ES-I3 (cell line): ENCODE data around the gene EPS8.

ENCODE experiments used
- H3K36me3 ChIP-seq: 2 replicates; pipeline ENCODE4 v1.6.1; 2013; ENCODE audit warnings: mild to moderate bottlenecking, low read length, control low read depth, moderate library complexity; ENCODE audit not compliant: insufficient read depth
- H3K4me1 ChIP-seq: 2 replicates; pipeline ENCODE4 v1.6.1; 2013; ENCODE audit warnings: mild to moderate bottlenecking, control low read depth, low read length; ENCODE audit not compliant: insufficient read depth
- H3K9ac ChIP-seq: 2 replicates; pipeline ENCODE4 v1.6.1; 2013; ENCODE audit warnings: low read depth, mild to moderate bottlenecking, low read length, moderate library complexity
- H3K9me3 ChIP-seq: 2 replicates; pipeline ENCODE4 v1.6.1; 2013; ENCODE audit warnings: mild to moderate bottlenecking, low read length, moderate library complexity; ENCODE audit not compliant: control insufficient read depth, insufficient read depth

Gene EPS8

DNA sequence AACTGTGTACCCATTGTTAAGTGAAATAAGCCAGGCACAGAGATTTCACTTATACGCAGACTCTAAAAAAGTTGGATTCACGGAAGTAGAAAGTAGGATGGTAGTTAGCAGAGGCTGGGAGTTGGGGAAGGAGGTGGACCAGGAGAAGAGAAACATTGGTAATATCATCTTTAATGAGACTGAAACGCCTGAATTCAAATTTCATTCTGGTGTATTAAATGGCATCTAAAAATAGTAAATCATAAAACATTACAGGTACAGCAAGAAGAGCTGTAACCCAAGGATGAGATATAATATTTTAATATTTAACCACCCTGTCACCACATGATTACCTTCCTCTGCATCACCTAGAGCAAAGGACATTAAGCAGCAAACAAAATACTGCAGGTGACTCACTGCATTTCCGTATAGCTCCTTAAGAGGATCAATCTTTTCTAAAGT is 99.4 kb downstream of the EPS8 start:
- Histone ChIP-seq H3K36me3 (no peaks in the 10 kb centered on the region), H3K9ac (no peak overlapping the region), H3K9me3 (no peaks in the 10 kb centered on the region), H3K4me1 (no peaks in the 10 kb centered on the region)

- Histone ChIP-seq H3K9ac (peak overlapping the region; percentile 44; the same call in 1 of the 2 replicates), H3K4me1 (no peaks in the 10 kb centered on the region), H3K36me3 (no peaks in the 10 kb centered on the region)
Observed at GRCh38 chr12:15688838-15689625, 100.2 kb downstream of the EPS8 start.

DNA sequence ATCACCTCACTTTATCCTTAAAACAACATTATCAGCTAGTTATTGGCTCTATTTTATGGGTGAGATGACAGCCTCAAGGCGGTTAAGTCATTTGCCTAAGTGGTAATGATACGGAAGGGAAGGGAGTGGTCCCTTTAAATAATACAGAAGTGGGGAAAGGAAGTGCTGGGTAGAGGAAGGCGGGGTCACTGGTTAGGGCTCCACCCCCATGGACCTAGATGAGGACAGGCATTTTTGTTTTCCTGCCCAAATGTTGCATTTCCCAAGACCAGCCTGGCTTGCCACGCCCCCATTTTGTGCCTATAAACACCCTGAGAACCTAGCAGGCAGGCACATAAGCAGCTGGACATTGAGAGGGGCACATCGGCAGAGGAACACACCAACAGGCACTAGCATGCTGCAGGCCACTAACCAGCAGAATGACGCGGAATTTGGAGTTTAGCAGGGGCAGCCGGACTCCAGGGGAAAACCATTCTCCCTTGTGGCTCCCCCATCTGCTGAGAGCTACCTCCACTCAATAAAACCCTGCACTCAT is 100.9 kb downstream of the EPS8 start:
- Histone ChIP-seq H3K9ac (peak overlapping the region; percentile 44; the same call in 1 of the 2 replicates), H3K4me1 (no peaks in the 10 kb centered on the region), H3K36me3 (no peaks in the 10 kb centered on the region), H3K9me3 (no peaks in the 10 kb centered on the region)

More at GRCh38 chr12:15688838-15689625, 100.2 kb downstream of the EPS8 start:
- no peaks in the 10 kb centered on the region for H3K9me3 ChIP-seq

DNA sequence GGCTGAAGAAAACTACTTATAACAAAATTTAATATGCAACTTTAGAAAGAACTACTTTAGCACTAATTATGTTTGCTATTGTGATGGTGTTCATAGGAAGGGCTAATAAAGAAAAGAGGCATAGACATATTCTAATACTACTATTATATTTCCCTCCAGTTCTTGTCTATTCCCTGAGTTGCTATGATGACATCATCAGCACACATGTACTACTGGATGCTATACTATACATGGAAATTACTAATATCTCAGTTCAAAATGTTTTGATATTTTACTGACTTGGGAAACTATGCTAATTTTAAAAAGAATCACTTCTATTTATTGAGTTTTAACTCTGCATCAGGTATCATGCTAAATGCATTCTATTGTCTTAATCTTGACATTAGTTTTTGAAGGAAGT is 101.6 kb downstream of the EPS8 start:
- Histone ChIP-seq H3K9me3 (no peaks in the 10 kb centered on the region), H3K9ac (no peak overlapping the region), H3K36me3 (no peaks in the 10 kb centered on the region), H3K4me1 (no peaks in the 10 kb centered on the region)

DNA sequence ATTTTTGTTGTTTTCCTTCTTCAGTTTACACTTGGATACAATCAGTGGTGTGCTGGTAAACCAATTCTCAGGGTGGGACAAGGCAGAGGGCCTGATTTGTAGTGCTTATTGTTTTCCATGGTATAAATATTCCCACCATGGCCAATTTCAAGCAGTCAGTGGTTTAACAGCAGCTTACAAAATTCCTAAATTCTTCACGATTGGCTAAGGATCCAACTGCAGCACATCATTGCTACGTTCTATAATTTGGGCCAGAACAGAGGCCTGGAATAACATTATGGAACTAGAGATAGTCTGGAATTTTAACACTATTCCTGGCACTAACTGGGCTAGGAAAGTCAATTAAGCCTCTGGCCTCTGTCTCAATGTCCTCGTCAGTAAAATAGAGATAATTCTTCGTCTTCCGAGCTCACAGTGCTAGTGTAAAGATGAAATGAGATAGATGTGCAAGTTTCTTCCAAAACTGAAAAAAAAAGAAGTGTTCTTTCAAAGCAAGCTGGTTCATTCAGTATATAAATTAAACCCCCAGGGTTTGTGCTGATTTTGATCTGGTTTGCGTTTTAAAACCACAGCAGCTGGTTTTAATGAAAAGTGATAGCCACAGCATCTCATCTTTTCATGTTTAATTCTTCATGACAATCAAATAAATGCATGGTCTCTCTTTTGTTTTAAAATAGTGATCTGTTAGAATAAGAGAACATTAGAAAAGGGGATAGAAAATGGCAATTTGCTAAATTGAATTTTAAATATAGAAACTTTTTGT is 104.1 kb downstream of the EPS8 start:
- Histone ChIP-seq H3K36me3 (no peaks in the 10 kb centered on the region), H3K9ac (no peak overlapping the region), H3K4me1 (no peaks in the 10 kb centered on the region), H3K9me3 (no peaks in the 10 kb centered on the region)

DNA sequence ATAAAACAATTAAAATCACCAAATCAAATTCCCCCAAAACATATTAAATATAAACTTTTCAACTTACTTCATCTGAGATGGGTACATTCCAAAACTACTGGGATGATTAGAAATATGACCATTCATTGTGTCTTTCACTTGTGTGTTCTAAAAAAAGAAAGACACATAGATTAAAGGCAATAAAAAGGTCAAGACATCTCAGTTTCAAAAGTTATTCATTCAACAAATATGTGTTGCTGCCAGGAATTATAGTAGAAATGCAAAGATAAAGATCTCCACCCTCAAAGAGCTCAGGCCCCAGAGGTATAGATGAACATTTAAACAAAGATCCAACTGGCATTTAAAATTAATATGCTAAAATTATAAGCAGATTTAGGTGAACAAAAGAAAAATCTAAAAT is 106.4 kb downstream of the EPS8 start:
- H3K9ac ChIP-seq = no peak overlapping the region
- H3K4me1 ChIP-seq = peaks cover 3% of the 10 kb centered on the region
- no peaks in the 10 kb centered on the region for H3K36me3 ChIP-seq

DNA sequence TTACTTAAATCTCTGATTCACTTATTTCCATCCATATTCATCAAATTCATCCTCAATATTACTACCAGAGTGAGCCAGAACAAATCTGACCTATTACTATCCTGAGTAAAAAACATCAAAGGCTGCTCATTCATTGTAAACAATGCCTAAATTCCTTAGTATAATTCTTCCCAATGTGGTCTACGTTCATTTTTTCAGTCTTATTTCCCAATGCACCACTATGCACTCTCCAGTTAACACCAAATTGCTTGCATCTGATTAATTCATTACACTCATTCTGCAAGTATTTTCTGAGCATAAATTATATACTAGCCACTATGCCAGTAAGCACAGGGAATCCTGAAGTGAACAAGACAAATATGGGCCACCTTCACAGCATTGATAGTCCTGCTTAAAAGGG is 110.0 kb downstream of the EPS8 start:
- no peak overlapping the region for H3K9ac ChIP-seq
- peaks cover 13% of the 10 kb centered on the region for H3K4me1 ChIP-seq
- no peaks in the 10 kb centered on the region for H3K9me3 ChIP-seq
- H3K36me3 ChIP-seq = no peaks in the 10 kb centered on the region

More for the DNA sequence above, 106.4 kb downstream of the EPS8 start:
- no peaks in the 10 kb centered on the region for H3K9me3 ChIP-seq

DNA sequence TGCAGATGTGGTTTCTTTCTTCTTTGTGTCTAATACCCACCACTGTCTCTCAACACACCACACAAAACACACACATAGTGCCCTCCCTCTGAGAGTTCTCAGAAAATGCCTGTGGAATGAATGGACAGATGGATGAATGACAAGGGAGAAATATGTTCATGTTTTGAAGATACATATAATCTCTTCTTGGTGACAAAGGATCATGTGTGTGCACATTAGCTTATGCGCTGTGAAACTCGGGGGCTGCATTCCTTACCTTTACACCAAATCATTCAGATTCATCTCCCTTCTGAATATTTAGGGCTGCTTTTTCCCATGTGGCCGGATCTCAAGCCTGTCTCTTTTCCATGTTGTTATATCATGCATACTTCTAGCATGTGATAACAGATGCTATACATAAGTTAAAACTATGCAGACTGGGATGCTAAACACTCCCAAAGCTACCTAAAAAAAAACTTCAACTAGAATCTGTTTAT is 111.4 kb downstream of the EPS8 start:
- Histone ChIP-seq H3K9me3 (no peaks in the 10 kb centered on the region), H3K36me3 (no peaks in the 10 kb centered on the region), H3K9ac (no peak overlapping the region), H3K4me1 (peaks cover 13% of the 10 kb centered on the region)

- no peaks in the 10 kb centered on the region for H3K36me3 ChIP-seq
- peaks cover 13% of the 10 kb centered on the region for H3K4me1 ChIP-seq
- H3K9me3 ChIP-seq = no peaks in the 10 kb centered on the region
- H3K9ac ChIP-seq = no peak overlapping the region
Observed at GRCh38 chr12:15677228-15677627, 112.0 kb downstream of the EPS8 start.

- H3K9ac ChIP-seq = no peak overlapping the region
- no peaks in the 10 kb centered on the region for H3K9me3 ChIP-seq
- no peaks in the 10 kb centered on the region for H3K36me3 ChIP-seq
- peaks cover 10% of the 10 kb centered on the region for H3K4me1 ChIP-seq
Observed at GRCh38 chr12:15672671-15673270, 116.4 kb downstream of the EPS8 start.

- Histone ChIP-seq H3K36me3 (no peaks in the 10 kb centered on the region), H3K9ac (no peak overlapping the region), H3K9me3 (no peaks in the 10 kb centered on the region), H3K4me1 (no peaks in the 10 kb centered on the region)
Observed at GRCh38 chr12:15670756-15671155, 118.4 kb downstream of the EPS8 start.

DNA sequence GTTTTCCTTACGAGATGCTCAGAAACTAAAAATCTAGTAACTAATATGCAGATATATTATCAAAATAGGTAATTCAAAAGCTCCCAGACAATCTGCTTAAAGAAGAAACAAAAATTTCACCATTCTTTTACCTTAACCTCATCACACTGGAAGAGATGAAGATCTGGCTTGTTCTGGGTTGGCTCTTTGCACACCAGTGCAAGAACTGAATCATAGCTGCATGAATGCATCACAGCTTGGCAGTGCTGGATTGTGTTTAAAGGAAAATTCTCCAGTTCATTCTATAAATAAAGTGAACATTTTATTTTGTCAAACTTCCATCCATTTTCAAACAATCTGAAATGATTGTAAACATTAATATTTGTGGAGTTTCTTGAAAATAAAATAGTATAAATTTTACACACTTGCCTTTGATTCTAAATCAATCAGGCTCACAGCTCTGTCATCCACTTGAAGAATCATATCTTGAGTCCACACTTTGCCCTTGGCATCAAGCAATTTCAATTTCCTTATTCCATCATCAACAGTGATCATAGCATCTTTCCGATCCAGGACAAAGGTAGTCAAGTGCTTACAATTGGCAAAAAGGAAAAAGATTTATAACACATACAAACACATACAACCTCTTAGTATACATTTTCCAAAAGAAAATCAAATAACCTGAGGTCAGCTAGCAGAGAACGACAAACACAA is 119.8 kb downstream of the EPS8 start:
- Histone ChIP-seq H3K36me3 (no peaks in the 10 kb centered on the region), H3K9me3 (no peaks in the 10 kb centered on the region), H3K4me1 (no peaks in the 10 kb centered on the region), H3K9ac (no peak overlapping the region)

DNA sequence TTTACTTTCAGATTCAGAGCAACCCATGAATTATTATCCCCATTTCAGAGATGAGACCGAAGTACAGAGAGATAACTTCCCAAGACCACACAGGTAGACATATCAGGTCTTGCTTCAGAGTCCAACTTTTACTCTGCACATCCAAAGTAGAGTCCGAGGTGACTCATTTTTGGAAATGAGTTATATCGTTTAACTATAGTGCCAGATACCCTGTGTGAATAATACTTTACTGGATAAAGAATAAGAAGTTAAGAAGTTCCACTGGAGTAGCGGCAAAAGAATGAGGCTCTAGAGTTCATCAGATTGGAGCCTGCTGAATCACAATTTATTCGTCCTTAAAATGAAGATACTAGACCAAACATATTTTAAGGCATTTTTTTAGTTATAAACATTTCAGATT is 124.7 kb downstream of the EPS8 start:
- Histone ChIP-seq H3K9ac (no peak overlapping the region), H3K36me3 (no peaks in the 10 kb centered on the region), H3K4me1 (no peaks in the 10 kb centered on the region), H3K9me3 (no peaks in the 10 kb centered on the region)
